Activated CD4-positive, alpha-beta T cell treated with anti-CD3 and anti-CD28 coated beads for 4 hours (primary cell): ENCODE measurements around the gene ALOX5.

Experiments used
- DNase-seq, 2 donors: peaks; one replicate each; pipeline ENCODE4 v3.0.0-alpha.2; 2020

The ALOX5 gene

GRCh38 chr10:45425621-45426563 lies 51.9 kb downstream of the ALOX5 start:
- no peak for DNase-seq

- DNase-seq = no peak
Observed at GRCh38 chr10:45427262-45427969, 53.4 kb downstream of the ALOX5 start.

- no peak for DNase-seq
Observed at GRCh38 chr10:45427970-45428366, 54.0 kb downstream of the ALOX5 start.

- DNase-seq = no peak
Observed at GRCh38 chr10:45428611-45429510, 54.8 kb downstream of the ALOX5 start.

DNA sequence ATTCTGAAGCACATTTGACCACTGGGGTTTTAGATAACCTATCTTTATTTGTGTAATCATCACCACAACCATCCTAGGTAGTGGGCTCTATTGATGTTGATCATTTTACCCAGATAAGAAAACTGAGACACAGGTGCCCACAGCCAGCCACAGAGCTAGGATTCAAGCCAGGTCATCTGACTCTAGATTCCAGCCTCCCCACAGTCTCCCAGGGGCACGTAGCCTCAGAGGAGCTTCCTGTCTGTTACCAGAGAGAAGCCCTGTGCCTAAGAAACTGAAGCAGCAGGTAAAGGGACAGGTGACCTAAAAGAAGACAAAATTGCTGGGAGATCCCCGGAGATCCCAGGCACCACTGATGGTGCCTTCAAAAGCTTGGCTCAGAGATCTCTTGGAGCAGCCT lies 55.8 kb downstream of the ALOX5 start:
- DNase-seq = no peak

DNA sequence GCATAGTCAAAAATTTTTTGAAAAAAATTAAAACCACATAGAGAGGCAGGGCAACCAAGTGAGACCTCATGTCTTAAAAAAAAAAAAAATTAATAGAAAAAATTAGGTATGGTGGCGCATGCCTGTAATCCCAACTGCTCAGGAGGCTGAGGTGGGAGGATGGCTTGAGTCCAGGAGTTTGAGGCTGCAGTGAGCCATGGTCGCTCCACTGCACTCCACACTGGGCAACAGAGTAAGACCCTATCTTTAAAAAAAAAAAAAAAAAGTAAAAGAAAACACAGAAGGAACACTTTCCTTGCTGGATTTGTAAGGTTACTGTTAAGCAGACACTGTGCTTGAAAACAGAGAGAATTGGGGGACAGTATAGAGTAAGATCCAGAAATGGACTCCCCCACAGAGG lies 58.1 kb downstream of the ALOX5 start:
- DNase-seq = no peak

DNA sequence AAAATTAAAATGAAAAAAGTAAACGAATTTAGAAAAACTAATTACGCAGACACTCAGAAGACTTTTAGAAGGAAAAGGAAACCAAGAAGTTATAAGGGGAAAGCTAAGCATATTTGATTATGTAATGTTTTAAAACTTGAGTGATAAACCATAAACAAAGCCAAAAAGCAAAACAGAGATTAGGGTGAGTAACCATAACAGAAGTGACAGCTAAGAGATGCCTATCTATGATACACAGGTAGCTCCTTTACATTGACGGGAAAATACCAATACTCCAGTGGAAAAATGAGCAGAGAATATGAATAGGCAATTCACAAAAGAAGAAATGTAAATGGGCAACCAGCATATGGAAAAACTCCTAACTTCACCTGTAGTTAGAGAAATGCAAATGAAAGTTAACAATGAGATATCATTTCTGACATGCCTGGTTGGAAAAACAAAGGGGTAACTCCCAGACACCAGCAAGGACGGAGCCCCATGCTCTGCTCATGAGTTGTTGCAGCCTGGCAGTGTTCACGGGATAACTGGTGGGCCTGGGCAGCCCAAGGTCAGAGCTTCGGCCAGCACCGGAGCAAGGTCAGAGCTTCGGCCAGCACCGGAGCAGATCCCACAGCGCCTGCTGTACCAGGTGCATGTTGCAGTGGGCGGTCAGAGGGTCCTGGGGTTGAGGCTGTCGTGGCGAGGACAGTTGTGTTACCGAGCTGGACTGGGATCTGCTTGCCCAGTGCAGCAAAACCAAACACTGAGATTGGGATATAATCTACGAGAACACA lies 58.9 kb downstream of the ALOX5 start:
- DNase-seq = no peak

- DNase-seq = no peak
Observed at GRCh38 chr10:45433716-45434469, 59.9 kb downstream of the ALOX5 start.

- no peak for DNase-seq
Observed at GRCh38 chr10:45437587-45438465, 63.8 kb downstream of the ALOX5 start.

GRCh38 chr10:45438466-45439090 lies 64.6 kb downstream of the ALOX5 start:
- DNase-seq = no peak

DNA sequence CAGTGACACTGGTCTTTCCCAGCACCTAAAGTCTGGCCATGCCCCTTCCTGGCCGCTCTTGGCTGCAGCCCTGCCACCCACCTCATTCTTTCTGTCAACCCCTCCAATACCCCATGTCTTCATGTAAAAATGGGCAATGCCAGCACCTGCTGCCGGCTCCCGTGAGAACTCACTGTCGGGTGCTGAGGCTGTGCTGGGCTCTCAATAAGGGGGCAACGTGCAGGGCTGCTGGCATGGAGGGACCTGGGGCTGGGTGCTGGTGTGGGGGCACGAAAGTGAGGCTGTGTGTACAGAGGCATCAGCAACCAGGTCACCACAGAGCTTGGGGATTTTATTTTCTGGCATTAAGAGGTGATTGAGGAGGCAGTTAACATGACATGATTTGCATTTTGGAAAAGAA lies 65.3 kb downstream of the ALOX5 start:
- no peak for DNase-seq

- DNase-seq = no peak
Observed at GRCh38 chr10:45439873-45440272, 65.9 kb downstream of the ALOX5 start.

- DNase-seq = no peak
Observed at GRCh38 chr10:45440511-45441062, 66.6 kb downstream of the ALOX5 start.

- DNase-seq = no peak
Observed at GRCh38 chr10:45441239-45442190, 67.5 kb downstream of the ALOX5 start.

GRCh38 chr10:45442251-45442650 lies 68.2 kb downstream of the ALOX5 start:
- DNase-seq = no peak

GRCh38 chr10:45442662-45443061 lies 68.6 kb downstream of the ALOX5 start:
- DNase-seq = no peak

- no peak for DNase-seq
Observed at GRCh38 chr10:45443101-45444009, 69.3 kb downstream of the ALOX5 start.
